ENCODE data around the gene HDHD3. TPM values are rescaled to one million over a fixed set of nuclear protein-coding genes. Genes with fewer than 3 reads are reported as not detected.

Gene HDHD3
- total RNA-seq, 4 donors from 2014 or later = 12.6 to 30.6 (median 16.7) TPM

- no peak for DNase-seq (ENCODE audit: low spot score)
- TF ChIP-seq, protein P1, sequence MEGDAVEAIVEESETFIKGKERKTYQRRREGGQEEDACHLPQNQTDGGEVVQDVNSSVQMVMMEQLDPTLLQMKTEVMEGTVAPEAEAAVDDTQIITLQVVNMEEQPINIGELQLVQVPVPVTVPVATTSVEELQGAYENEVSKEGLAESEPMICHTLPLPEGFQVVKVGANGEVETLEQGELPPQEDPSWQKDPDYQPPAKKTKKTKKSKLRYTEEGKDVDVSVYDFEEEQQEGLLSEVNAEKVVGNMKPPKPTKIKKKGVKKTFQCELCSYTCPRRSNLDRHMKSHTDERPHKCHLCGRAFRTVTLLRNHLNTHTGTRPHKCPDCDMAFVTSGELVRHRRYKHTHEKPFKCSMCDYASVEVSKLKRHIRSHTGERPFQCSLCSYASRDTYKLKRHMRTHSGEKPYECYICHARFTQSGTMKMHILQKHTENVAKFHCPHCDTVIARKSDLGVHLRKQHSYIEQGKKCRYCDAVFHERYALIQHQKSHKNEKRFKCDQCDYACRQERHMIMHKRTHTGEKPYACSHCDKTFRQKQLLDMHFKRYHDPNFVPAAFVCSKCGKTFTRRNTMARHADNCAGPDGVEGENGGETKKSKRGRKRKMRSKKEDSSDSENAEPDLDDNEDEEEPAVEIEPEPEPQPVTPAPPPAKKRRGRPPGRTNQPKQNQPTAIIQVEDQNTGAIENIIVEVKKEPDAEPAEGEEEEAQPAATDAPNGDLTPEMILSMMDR (IDR thresholded peaks at IDR 0.05) = no peak
- ATAC-seq (ENCODE audit: low FRiP score) = no peak
Measured at GRCh38 chr9:113398796-113399195, 22.0 kb upstream of the HDHD3 start.

DNA sequence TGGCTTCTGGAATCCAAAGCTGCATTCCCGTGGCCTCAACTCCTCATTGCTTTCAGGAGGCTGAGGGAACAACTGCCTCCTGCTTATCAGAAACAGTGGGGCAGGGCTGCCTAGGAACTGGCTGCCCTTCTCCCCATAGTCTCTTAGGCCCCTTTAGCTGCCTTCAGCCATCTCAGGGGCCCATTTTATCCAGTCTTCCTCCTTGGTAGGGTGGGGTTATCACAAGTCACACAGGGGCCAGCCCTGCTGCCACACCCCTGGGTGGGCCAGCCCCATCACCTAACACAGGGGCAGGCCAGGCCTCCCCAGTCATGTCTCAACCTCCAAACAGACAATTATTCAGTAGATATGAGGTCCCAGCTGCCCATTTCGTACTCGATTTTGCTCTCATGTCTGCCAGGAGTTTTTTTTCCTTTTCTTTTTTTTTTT is 20.4 kb upstream of the HDHD3 start:
- ATAC-seq (ENCODE audit: low FRiP score) (no peak), DNase-seq (ENCODE audit: low spot score) (no peak)
- TF ChIP-seq, protein P1 (IDR thresholded peaks at IDR 0.05) = no peak

DNA sequence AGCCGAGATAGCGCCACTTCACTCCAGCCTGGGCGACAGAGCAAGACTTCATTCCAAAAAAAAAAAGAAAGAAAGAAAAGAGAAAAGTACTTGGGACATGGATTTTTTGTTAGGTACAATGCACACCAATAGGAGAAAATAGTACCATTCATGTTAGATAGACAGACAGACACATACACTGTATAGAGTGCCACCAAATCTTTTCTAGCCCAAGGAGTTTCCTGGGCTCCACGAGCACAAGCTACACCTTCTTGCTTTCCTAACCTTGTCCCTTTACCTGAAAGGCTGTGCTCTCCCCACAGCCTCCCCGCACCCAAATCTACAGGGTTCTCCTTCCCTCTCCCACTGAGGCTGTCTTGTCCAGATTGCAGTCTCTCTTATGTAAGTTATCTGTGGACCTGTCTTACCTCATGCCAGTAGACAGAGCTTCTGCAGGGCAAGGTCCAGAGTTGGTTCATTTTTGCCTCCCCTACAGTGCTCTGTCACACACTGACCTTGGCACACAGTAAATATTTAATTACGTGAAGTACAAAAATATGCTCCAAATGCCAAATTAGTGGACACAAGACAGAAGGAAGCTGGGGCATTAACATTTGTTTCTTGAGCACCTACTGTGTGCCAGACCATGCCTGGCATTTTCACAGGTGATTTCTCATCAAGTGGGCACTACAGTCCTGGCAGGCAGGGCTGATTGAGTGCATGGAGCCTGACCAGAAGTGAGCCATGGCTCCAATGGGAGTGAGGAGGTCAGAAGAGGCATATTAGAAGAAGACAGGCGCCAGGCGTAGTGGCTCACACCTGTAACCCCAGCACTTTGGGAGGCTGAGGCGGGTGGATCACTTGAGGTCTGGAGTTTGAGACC is 18.4 kb upstream of the HDHD3 start:
- TF ChIP-seq, protein P1 (IDR thresholded peaks at IDR 0.05) = no peak
- DNase-seq (ENCODE audit: low spot score) (no peak), ATAC-seq (ENCODE audit: low FRiP score) (no peak)

DNA sequence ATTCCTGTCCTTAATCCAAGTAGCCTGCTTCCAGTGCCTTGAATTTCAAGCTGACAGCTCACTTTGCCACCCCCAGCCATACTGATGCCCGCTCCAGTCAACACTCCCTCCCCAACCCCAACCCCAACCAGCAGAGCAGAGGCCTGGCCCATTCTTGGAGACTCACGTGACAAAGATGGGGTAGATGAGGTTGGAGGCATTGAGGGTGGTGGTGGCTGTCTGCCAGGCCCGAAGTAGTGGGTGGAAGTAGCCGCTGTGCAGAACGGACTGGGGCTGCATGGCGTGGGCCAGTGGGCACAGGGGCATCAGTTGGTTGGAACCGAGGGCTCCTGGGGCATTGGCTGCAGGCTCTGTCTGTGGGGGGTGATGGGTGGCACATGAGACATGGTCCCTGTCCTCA is 16.5 kb upstream of the HDHD3 start:
- no peak for DNase-seq (ENCODE audit: low spot score)
- TF ChIP-seq, protein P1 (IDR thresholded peaks at IDR 0.05) = no peak
- no peak for ATAC-seq (ENCODE audit: low FRiP score)

DNA sequence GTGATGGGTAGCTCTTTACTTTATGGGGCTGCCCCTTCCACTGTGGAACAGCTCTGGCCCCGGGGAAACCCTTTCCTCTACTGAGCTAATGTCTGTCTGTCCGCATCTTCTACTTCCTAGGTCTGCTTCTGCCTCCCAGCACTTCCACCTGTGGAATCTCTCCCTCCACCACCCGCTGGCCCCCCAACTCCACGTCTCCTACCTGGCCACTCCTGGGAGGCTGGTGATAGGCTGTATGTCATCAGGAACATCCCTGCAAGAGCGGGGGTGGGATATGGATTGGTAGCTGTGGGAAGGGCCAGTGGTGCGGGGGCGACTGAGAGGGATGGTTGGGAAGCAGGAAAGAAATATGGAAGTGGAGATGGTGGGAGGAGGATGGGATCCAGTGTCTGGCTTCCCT is 15.1 kb upstream of the HDHD3 start:
- TF ChIP-seq, protein P1 (IDR thresholded peaks at IDR 0.05) = no peak
- DNase-seq (ENCODE audit: low spot score) (no peak), ATAC-seq (ENCODE audit: low FRiP score) (no peak)

GRCh38 chr9:113390192-113390960 is 13.6 kb upstream of the HDHD3 start:
- DNase-seq (ENCODE audit: low spot score) (no peak), ATAC-seq (ENCODE audit: low FRiP score) (no peak)
- TF ChIP-seq, protein P1 (IDR thresholded peaks at IDR 0.05) = no peak

All from omental fat pad (tissue), 4 donors.